Stimulated activated CD4-positive, alpha-beta T cell treated with anti-CD3 and anti-CD28 coated beads, Interleukin-1b, Interleukin-23, amount 100 ng/mL, for 4 hours (primary cell): ENCODE data around the gene HPSE2.
"Not testable (repeated sequence)": the region's sequence is repeated elsewhere in the genome, so short reads cannot be mapped to it uniquely, and the experiment has no call there.

Source experiments
- DNase-seq, 2 donors: peaks; one replicate each; pipeline ENCODE4 v3.0.0-alpha.2; 2020; ENCODE audit warnings: low read depth in 2 of 2

HPSE2 gene

GRCh38 chr10:99005254-99005653, 230.4 kb downstream of the HPSE2 start:
- DNase-seq: no peak

- DNase-seq: no peak
Observed at GRCh38 chr10:99004738-99005137, 230.9 kb downstream of the HPSE2 start.

GRCh38 chr10:99002392-99002791, 233.3 kb downstream of the HPSE2 start:
- no peak for DNase-seq

- no peak for DNase-seq
Observed at GRCh38 chr10:98997596-98997995, 238.1 kb downstream of the HPSE2 start.

GRCh38 chr10:98994030-98994429, 241.6 kb downstream of the HPSE2 start:
- no peak for DNase-seq

GRCh38 chr10:98983751-98984150, 251.9 kb downstream of the HPSE2 start:
- DNase-seq: not testable (repeated sequence)

GRCh38 chr10:98980353-98980752, 255.3 kb downstream of the HPSE2 start:
- no peak for DNase-seq

- no peak for DNase-seq
Observed at GRCh38 chr10:98971464-98971863, 264.2 kb downstream of the HPSE2 start.

GRCh38 chr10:98967601-98968000, 268.1 kb downstream of the HPSE2 start:
- no peak for DNase-seq

- DNase-seq: no peak
Observed at GRCh38 chr10:98963608-98964007, 272.0 kb downstream of the HPSE2 start.

- no peak for DNase-seq
Observed at GRCh38 chr10:98959379-98959778, 276.3 kb downstream of the HPSE2 start.

- no peak for DNase-seq
Observed at GRCh38 chr10:98957801-98958200, 277.9 kb downstream of the HPSE2 start.

GRCh38 chr10:98956576-98957260, 278.9 kb downstream of the HPSE2 start:
- DNase-seq: no peak

GRCh38 chr10:98953251-98953650, 282.4 kb downstream of the HPSE2 start:
- DNase-seq: no peak

GRCh38 chr10:98951269-98952000, 284.2 kb downstream of the HPSE2 start:
- DNase-seq: no peak

GRCh38 chr10:98950106-98950505, 285.5 kb downstream of the HPSE2 start:
- DNase-seq: no peak

- no peak for DNase-seq
Observed at GRCh38 chr10:98949306-98949705, 286.3 kb downstream of the HPSE2 start.

- no peak for DNase-seq
Observed at GRCh38 chr10:98943681-98944080, 292.0 kb downstream of the HPSE2 start.

- no peak for DNase-seq
Observed at GRCh38 chr10:98929709-98930108, 305.9 kb downstream of the HPSE2 start.

- DNase-seq: no peak
Observed at GRCh38 chr10:98925651-98926050, 310.0 kb downstream of the HPSE2 start.

- DNase-seq: no peak
Observed at GRCh38 chr10:98924526-98924925, 311.1 kb downstream of the HPSE2 start.

GRCh38 chr10:98921316-98921715, 314.3 kb downstream of the HPSE2 start:
- no peak for DNase-seq

- no peak for DNase-seq
Observed at GRCh38 chr10:98920807-98921206, 314.8 kb downstream of the HPSE2 start.
